HG03139 (cell line): ENCODE data around the gene NUP210L.

ENCODE experiments used
- ATAC-seq: cut with Tn5 transposase; IDR thresholded peaks from one replicate; pipeline ENCODE4 v1.9.1; 2021; ENCODE audit not compliant: unreplicated experiment

The NUP210L gene

DNA sequence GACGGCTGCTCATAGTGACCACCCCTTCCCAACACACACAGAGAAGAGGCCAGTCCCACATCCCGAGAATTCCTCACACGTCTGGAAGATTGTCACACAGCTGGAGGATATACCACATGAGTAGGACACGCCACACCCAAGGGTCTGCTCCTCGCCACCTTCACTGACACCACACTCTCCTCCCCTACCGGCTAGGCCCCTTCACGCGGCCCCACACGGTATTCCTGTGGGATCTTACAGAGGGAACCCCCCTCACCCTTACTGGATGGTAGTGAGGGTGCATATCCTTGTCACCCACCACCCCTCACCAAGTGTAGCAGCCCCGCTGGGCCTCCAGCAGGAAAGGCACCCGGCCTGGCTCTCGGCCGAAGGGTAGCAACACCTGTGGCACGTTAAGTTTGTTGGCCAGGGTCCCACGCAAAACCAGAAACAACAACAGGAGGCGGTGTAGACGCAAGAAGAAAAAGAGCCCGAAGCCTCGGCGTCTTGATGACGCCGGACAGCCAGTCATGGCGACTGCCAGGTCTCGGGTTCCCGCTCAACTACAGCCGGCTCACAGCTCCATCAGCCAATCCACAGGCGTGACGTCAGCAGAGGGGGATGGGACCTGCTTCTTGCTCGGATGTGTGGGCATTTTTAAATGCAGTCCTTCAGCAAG, at the start of gene NUP210L:
NUP210L (minus strand) TSS at position 540 of the 658 bp plus-strand sequence.
- no peak for ATAC-seq

DNA sequence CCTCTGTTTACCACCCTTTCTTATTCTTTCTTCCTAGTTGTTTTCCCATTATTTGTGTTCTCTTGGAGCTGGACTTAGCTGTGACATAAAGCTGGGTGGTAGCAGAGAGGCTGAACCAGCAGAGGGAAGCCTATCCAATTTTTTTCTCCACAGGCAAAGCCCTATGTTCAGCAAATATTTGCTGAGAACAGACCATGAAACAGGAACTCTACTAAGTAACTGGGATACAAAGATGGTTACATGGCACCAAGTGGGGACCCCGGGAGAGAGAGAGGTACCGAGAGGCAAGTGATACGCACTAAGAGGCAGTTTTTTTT, 44.6 kb upstream of the NUP210L start:
- ATAC-seq: no peak

GRCh38 chr1:154198756-154199562, 44.1 kb upstream of the NUP210L start:
- no peak for ATAC-seq

DNA sequence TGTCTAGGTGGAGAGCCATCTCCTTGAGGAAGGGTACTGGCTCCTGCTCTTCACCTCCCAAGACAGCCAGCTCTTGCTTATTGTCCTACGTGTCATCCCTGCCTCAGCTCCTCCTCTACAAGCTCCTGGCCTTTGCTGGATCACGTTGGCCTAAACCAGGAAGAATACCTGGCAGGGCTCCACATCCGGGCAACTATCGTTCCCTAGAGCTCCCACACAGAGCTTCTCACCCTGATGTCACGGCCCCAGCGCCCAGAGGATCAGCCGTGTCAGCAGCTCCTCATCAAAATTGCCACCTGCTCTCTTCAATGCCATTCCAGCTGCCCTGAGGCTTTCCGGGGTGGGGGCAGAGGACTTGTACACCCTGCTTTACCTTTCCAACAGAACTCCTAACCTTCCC, 38.9 kb upstream of the NUP210L start:
- no peak for ATAC-seq

- no peak for ATAC-seq
These were observed 37.6 kb upstream of the NUP210L start for GRCh38 chr1:154192476-154192875.

DNA sequence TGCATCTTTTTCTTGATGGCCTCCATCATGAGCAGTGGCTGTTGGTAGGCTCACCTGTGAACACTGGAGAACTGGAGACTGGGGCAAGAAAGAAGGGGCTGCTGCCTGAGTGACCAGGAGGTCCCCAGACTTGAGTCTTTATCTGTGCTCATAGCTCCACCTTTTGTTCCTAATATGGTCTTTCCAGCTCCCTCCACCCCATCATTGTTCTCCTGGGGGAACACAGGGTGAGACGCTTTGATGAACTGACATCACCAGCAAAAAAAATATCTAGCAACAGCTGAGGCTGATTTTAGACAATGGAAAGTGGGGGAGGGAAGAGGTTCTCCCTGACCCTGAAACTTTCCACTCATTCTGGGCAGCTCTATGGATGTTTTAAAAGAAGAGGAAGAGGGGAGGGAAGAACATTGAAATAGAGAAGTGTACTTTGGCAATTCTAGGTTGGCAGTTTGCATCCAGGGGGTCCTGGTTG, 37.2 kb upstream of the NUP210L start, which contains the start of gene TPM3:
TPM3 (minus strand) TSS at position 111 of the 472 bp plus-strand sequence; CDS start at position 29, 82 bp downstream.
- ATAC-seq: no peak

DNA sequence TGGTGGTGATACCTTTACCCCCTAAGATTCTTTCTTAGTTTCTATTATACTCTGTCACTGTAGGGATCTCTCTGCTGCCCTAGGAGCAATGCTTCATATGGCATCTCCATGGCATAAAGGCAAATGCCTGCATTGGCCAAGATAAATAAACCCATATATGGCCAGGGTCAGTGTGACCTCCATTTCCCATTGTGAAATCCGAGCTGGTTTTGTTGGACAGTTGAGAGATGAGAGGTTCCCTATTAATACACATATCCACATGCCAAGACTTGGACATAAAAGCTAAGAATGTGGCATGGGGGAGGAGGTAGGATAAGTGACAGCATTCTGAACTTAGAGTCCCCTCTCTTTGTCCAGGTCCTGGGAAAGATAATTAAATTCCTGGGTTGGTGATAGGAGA, 35.7 kb upstream of the NUP210L start:
- ATAC-seq: no peak

- ATAC-seq: no peak
These were observed 32.1 kb upstream of the NUP210L start for GRCh38 chr1:154186852-154187501.

DNA sequence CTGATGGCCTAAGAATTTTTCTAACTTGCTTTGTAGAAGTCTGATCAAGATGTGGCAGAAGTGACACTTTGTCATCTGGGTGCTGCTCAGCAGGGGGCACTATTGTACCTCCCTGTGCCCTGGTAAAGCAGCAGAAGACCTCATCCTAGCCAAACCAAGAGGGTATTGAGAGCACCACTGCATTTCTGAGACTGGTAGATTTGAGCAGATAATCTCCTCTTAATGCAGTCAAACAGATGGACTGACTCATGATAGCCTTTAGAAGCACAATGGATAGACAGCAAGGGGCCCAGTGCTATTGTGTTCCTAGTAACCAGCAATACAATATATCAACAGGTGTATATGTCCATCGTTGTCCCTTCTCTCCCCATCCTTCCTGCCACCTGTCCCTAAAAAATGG, 31.3 kb upstream of the NUP210L start:
- no peak for ATAC-seq

DNA sequence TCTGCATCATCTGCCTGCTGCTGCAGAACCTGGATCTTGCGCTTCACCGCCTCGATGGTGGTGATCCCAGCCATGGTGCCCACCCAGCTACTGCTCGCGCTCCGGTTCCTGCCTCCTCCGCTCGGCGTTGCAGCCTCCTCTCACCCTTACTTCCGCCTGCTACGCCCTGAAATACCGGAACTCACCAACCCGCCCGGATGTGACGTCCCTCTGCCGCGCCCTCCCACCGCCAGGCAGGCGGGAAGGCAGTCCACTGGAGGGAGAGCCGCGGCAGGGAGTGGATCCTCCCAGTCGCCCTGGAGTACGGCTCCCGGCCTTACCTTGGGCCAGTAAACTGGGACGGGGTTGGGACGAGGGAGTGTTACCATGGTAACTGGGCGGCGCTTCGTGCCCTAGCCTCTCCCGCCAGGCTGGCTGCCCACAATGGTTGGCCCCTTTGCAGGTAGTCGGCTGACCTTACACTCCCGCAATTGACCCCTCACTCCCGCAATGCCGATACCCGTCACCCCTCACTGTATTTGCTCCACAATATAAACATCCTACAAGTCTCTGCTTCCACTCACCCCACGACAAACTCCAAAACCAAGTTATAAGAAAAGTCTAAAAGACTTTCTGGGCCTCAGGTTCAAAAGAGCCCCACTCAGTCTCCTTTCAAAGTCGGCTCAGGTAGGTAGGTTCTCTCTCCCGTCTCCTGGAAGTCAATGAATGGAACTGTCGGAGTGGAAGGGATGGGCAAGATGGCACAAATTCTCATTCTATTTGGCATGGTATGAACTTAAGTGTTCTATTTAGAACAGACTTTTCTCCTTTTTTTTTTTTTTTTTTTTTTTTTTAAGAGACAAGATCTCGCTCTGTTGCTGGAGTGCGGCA, 28.4 kb upstream of the NUP210L start:
- ATAC-seq: peak; percentile 59

- ATAC-seq: no peak
These were observed 27.6 kb upstream of the NUP210L start for GRCh38 chr1:154182344-154183045.

GRCh38 chr1:154181944-154182343, 27.1 kb upstream of the NUP210L start:
- no peak for ATAC-seq

DNA sequence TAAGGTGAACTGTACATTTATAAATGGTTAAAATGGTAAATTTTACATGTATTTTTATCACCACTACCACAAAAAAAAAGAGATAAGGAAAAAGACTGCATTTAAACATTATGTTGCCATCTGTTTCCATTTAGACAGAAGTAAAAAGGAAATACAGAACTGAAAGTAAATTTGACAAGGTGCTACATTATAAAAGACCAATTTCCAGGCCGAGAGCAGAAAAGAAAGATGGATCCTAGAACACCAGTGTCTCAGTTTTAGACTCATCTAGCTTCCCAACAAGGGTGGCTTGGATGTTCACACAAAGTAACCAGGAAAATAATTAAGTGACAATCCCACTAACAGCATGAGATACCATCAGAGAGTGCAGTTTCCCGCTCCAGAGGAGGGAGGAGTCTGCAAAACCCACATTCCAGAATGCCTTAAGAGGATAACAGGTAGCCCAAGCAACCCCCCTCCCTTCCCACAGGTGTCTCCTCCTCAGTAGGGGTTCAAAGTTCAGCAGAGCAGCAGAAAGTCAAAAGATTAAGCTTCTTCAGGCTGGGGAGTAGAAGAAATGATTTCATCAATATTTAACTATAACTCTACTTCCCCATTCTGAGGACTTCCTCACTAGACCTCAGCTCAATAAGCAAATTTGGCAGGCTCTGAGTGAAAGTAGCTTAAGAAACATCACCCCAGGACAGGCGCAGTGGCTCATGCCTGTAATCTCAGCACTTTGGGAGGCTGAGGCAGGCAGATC, 25.2 kb upstream of the NUP210L start:
- peak; percentile 32 for ATAC-seq

DNA sequence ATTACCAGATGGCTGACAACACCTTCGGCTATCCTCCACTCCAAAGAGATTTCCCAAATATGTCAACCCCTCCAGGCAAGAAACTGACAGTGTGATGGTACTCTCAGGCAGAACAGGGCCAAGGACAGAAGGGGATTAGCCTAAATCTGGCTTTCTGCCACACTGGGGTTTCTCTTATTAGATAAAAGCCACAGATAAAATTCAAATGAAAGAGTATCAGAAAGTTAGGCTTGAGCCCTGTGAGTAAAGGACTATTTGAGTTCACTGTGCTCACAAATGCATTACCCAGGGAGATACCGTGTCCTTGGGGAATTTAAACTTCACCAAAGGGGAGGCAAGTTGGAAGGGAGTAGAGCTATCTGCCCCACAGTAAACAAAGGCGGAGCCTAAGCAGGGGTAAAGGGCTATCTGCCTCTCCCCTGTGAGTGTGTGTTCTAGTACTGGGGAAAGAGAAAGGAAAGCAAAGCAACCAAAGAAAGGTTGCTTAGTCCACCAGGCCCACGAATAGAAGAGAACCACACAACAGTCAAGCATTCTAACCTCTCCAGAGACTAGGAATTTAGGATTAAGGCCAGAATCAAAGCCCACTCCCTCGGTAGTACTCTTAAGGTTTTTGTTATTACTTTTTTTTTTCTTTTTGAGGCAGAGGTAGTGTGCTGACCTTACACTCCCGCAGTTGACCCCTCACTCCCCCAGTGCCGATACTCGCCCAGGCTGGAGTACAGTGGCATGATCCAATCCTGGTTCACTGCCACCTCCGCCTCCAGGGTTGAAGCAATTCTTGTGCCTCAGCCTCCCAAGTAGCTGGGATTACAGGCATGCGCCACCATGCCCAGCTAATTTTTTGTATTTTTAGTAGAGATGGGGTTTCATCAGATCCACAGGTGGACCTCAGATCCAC, 24.3 kb upstream of the NUP210L start:
- no peak for ATAC-seq

DNA sequence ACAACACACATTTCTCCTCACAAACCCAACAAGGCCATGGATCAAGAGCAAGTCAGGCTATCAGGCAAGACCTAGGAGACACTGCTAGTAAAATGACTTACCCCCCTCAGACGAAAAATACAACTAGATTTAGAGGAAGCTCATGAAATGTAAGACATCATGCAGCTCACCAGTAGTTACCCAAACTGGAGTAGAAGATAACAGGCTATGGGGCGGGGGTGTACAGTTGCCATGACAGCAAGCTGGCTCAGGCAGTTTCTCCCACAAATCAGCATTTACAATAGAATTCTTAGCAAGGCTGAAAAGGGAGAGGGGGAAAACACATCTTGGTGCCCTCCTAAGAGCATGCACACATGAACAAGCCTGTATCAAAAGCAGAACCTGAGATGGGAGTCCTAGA, 23.1 kb upstream of the NUP210L start:
- no peak for ATAC-seq

DNA sequence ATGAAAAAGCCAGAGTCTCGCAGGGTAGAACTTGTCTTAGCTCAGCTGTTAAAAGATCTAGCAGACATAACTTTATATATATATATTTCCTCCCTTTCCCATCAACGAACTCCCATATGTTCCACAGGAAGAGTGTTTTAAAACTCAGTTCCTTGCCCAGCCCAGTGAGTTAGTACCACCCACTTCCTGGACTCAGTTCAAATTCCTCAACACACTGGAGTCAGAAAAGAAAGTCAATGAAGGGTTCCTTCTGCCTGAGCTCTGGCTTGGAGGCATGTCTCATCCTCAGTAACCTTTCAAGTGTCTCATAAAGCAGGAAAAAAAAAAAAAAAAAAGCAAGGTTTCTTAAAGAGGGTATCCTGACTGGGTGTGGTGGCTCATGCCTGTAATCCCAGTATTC, 21.5 kb upstream of the NUP210L start:
- ATAC-seq: no peak

GRCh38 chr1:154174654-154175053, 19.8 kb upstream of the NUP210L start:
- ATAC-seq: no peak

DNA sequence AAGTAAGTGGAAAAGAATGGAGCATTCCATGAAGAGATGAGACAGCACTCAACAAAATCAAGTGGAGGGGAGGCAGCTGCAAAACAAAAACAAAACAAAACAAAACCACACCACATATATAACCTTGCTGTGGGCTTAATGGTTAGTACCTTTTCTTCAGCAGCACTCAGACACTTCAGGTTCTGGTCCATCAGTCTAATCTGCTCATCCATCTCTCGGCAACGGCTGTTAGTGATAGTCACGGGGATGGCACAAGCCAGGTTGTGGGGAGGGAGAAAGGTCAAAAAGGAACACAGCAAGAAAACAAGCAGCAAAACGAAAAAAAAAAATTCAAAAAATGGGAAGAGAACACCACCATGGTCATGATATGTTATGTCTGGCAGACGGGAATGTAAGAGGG, 17.0 kb upstream of the NUP210L start:
- ATAC-seq: no peak

GRCh38 chr1:154171223-154171583, 16.3 kb upstream of the NUP210L start:
- no peak for ATAC-seq
